Cardiac septum (tissue), 1 donor: ENCODE measurements around the gene AATK. TPM values are rescaled to one million over a fixed set of nuclear protein-coding genes. Genes with fewer than 3 reads are reported as not detected.

Source experiments
- DNase-seq: peaks from one replicate; pipeline ENCODE4 v3.0.0-alpha.2; 2020; ENCODE audit warnings: low spot score
- intact Hi-C: fragments of 100-400 bp; cut with DNase I; formaldehyde crosslinking; loops from one replicate; pipeline ENCODE4 v1.14.0; 2022
- total RNA-seq: library from RNA; stranded (reverse); fragmentation: NEBNext Ultra II Directional; extraction: Animal tissue kit (Norgen Biotek cat#: 25700); gene quantifications from one replicate; pipeline ENCODE4 v1.2.1, GENCODE V29; 2021
- donor health status: DM: no; HTN: no; CAD: no.

Gene AATK
- total RNA-seq, 1 donor from 2014 or later: 9.3 TPM

DNA sequence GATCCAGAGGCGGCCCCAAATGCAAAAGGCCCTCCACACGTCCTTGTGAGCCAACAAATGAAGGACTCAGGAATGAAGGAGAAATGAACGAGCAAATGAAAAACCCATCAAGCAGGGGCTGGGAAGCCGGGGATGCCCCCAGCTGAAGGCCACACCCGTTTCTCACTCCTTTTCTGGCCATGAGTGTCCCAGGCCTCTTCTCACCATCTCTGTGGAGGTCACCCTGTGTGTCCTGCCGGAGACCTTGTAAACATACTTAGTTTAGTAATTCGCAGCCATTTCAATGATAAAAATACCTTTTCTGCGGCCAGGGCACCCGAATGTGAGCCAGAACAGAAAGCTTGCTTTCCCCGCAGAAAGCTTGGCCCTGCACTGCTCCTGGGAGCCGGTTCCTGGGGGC, 21.1 kb upstream of the AATK start:
- DNase-seq: no peak
- intact Hi-C loops: no loop called here

DNA sequence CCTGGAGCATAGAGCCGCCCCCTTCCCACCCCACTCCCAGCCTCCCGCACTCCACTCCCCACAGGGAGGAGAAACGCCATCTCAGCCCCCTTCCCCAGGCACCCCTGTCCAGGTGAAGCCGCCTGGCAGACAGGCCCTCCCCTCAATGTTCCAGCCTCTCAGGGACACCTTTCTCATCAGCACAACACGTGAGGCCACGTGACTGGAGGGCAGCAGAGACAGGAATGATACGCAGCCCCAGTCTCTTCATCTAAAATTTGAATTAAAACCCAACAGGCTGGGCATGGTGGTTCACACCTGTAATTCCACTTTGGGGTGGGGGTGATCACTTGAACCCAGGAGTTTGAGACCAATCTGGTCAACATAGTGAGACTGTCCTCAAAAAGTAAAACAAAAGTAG, 20.2 kb upstream of the AATK start:
- intact Hi-C loops: no loop called here
- DNase-seq: no peak

DNA sequence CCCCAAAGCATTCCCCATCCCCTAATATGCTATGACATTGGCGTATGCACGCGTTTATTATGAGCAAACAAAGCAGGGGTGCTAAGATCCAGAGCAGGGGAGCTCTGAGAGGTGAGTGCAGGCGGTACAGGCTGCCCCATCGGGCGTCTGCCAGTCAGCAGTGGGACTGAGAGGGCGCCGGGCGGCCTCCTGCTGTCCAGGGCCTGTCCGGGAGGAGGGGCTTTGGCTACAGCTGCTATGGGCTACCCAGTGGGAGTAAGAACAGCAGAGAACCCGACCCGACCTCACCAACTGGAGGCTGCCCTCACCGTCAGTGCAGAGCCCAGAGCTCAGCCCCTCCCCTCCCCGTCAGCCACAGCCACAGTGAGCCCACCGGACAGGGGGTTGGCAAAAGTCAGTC, 18.5 kb upstream of the AATK start:
- intact Hi-C loops: no loop called here
- no peak for DNase-seq

DNA sequence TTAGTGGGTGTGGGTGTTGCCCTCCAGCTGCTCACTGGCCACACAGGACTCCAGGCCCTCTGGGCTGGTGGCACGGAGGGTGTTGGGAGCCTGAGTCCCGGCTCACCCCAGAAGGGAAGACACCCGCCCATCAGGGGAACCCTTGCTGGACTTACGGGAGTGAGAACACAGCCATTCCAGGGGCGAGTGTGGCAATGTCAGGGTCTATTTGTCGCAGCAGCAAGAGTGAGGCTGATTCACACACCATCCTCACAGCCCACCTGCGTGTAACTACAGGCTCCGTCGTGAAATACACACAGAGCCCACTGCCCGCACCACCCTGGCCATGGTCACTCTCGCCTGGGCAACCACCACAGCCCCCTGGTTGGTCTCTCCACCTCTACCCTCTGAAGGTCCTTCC, 17.8 kb upstream of the AATK start:
- intact Hi-C loops: no loop called here
- DNase-seq: no peak

DNA sequence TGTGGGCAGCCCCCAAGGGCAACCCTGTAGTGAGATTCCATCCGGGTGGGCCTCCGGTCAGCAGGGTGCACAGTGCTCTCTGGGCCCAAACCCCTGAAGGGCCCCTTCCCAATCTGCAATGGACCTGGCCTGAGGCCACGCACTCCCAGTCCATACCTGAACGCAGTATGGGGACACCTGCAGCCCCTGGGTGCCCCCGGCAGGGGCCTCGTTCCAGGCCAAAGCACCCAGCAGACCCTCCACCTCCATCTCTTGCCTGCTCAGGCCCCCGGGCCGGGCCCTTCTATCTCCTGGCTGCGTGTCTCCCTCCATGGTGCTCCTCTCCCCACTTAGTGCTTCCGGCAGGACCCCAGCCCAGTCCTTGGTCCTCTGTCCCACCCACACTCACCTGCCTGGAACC, 17.3 kb upstream of the AATK start:
- no peak for DNase-seq
- intact Hi-C loops: no loop called here

DNA sequence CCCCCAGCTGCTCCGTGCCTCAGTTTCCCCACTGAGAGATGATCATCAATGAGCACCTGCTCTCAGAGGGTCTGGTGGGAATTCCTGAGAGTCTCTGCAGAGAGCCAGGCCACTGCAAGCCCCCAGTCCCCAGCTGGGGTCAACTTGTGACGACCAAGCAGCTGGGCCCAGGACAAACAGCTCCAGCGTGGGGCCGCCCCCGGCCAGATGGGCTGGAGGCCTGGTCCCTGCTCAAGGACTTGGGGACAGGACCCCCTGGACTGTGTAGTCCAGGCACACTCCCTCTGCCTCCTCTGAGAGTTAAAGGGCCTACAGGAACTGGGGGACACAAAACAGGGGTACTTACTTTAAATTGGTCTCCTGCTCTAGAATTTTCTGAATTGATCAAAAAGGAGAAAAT, 16.6 kb upstream of the AATK start:
- no peak for DNase-seq
- intact Hi-C loops: no loop called here

DNA sequence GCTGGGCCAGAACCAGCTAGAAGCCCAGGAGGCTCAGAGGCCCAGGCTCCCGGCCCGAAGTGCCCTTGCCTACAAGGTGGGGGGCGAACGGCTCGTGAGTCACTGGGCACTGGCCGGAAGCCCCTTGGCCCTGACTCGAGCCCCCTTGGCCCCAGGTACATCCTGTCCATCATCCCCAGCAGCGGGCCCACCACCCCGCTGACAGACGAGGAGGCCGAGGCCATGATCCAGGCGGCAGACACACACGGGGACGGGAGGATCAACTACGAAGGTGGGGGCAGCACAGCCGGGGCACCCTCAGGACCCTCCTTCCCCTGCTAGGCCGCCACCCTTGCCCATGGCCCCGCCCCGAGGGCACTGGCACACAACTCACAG, 15.8 kb upstream of the AATK start:
- intact Hi-C loops: no loop called here
- no peak for DNase-seq

DNA sequence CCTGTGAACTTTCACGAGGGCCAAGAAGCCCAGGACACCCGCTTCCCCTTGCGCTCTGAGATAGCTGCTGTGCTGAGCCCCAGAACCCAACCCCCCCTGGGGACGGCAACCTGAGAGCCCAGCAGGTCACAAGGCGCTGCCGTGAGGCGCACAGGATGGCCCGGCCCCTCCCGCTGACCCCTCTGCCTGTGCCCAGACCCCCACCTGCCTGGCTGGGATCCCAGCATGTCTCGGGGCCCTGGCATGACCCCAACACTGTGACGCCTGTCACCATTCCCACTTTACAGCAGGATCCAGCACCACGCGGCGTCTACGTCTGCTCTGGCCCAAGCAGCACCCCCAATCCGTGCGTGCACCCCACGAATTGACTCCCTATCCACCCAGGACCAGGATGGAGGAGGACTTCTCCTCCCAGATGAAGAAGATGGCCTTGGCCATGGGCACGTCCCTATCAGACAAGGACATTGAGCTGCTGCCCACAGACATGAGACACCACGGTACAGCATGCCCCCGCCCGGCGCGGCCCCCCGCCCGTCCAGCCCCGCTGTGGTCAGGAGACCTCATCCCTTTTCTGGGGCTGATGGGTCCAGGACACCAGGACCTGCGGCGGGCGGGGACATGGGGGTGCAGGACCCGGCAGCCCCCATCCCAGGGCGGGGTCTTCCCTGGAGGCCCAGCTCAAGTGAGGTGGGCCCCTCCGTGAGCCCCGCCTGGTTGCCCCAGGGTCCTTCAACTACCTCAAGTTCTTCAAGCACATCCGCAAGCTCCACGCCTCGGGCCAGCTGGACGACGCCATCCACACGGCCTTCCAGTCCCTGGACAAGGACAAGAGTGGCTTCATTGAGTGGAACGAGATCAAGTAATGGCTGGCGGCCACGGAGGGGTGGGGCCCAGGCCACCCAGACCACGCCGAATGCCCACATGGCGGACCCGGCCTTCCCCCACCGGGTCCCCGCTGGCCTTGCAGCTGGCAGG, 15.1 kb upstream of the AATK start:
- intact Hi-C loops: no loop called here
- DNase-seq: no peak

DNA sequence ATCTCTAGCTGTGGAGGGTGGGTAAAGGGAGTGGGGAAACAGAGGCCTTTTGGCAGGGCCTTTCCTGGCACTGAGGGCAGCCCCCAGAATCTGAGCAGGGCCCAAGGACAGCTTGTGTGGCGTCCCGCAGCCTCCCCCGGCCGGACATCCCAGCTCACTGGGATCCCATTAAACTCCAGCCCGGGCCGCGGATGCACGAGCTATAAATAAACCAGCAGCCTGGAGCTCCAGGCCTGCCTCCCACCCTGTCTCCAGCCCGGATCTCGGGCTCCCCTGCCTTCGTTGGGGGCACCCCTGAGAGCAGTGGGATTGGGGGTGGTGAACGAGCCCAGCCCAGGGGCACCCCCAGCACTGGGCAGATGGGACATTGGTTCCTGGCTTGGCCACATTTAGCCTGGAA, 13.8 kb upstream of the AATK start:
- intact Hi-C loops: no loop called here
- DNase-seq: no peak

DNA sequence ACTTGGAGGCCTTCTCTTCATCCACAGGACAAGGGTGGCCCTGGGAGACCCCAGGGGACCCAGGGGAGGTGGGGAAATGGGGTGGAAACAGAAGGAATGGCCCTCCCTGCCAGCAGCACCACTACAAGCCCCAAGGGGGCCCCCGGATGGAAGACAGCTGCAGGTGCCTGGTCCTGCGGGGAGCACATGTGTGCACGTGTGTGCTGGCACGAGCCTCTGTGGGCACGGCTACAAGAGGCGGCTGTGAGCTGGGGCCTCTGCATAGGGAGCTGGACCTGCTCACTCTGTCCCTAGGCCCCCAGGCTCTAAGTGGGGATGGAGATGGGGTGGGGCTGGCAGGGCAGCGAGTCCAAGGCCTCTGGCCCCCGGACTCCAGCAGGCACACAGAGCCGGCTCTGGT, 13.2 kb upstream of the AATK start:
- intact Hi-C loops: no loop called here
- DNase-seq: no peak

DNA sequence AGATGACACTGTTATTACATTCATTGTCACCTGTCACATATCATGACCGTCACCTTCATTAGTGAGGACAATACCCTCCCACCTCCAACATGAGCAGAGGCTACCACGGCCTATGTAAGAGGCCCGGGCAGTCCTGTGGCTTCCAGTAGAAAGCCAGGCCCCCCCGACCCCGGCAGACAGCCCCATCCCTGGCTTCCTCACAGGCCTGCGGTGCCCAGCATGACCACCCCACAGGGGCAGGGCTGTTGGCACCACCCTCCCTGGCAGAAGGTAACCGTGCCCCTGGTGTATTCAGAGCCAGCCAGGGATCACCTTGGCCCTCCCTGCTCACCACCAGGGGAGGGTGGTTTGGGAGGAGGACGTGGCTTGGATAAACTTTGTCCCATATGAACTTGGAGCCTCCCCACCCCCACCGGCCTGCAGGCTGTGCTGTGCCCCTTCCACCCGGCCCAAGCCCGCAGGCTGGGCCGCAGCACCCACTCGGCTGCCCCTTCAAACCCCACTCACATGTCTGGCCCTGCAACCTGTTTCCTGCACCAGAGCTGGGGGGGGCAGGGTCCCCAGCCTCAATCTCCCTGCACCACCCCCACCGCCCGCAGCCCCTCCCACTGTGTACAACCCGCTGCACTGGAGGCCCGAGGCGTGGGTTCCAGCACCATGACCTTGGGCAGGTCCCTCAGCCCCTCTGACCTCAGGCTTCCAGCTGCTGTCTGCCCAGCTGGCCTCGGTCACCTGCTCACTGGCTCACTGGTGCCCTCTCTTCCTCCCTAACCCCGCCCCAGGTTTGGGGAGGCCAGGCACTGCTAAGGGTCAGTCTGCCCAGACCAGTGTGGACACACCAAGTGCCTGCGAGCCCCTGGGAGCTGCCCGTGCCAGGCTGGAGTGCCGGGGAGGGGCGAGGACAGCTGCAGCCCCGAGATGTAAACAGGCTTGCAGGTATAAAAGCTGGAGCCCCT, 12.4 kb upstream of the AATK start:
- no peak for DNase-seq
- intact Hi-C loops: no loop called here

DNA sequence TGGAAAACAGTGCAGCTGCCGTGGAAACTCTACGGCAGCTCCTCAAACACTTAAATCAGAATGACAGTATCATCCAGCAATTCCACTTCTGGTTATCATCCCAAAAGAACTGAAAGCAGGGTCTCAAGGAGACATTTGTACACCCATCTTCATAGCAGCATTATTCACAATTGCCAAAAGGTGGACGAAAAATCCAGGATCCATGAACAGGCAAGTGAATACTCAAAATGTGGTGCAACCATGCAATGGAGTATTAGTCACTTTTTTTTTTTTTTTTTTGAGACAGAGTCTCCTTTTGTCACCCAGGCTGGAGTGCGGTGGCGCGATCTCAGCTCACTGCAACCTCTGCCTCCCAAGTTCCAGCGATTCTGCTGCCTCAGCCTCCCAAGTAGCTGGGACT, 10.6 kb upstream of the AATK start:
- intact Hi-C loops: no loop called here
- no peak for DNase-seq

DNA sequence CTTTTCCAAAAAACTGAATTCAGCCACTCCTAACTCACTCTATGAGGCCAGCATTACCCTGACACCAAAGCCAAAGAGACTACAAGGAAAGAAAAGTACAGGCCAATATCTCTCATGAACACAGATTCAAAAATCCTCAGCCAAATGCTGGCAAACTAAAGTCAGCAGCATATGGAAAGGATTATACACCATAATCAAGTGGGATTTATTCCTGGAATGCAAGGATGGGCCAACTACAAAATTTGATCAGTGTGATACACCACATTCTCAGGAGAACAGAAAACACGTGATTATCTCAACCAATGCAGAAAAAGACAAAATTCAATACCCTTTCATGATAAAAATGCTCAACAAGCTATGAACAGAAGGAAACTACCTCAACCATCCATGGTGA, 7.7 kb upstream of the AATK start:
- no peak for DNase-seq
- intact Hi-C loops: no loop called here

DNA sequence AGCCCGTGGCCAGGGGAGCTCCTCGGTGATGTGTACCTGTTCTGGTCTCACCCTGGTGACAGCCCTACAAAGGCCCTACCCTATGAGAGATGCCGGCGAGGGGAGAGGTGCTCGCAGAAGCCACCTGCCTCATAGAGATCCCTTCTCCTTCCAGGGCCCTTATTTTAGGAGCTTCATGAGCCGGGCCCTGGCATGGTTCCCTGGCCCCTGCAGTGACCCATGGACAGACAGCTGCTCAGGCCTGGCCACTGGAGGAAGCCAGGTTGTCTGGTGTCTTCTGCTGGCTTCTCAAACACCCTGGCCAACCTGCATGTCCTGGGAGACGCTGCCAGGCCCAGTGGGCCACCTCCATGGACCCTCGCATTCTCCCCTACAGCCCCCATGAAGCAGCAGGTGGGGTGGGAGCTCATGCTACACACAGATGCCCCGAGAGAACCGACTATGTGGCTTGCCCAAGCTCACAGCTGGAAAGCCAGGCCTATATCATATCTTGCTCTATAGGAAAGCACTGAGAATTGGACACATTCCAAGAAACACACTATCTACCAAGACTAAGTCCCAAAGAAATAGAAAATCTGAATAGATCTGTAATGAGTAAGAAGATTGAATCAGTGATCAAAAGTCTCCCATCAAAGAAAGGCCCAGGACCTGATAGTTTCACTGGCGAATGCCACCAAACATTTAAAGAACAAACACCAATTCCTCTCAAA, 7.2 kb upstream of the AATK start:
- no peak for DNase-seq

DNA sequence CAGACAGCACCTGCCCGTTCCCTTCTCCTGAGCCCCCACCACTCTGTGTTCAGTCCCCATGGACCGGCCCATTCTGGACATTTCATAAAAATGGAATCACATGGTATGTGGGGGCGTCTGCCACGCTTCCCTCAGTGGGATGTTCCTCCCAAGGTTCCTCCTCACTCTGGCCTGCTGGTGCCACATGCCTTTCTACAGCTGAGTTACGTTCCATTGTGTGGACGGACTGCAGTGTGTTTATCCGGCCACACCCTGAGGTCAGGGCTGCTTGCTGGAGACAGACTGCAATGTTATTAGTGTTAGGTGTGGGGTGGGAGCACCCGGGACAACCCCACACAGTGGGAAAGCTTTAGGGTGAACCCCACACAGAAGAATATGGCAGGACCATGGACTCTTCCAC, 5.9 kb upstream of the AATK start:
- no peak for DNase-seq

More for the DNA sequence above, 7.2 kb upstream of the AATK start:
- intact Hi-C loops: no loop called here

DNA sequence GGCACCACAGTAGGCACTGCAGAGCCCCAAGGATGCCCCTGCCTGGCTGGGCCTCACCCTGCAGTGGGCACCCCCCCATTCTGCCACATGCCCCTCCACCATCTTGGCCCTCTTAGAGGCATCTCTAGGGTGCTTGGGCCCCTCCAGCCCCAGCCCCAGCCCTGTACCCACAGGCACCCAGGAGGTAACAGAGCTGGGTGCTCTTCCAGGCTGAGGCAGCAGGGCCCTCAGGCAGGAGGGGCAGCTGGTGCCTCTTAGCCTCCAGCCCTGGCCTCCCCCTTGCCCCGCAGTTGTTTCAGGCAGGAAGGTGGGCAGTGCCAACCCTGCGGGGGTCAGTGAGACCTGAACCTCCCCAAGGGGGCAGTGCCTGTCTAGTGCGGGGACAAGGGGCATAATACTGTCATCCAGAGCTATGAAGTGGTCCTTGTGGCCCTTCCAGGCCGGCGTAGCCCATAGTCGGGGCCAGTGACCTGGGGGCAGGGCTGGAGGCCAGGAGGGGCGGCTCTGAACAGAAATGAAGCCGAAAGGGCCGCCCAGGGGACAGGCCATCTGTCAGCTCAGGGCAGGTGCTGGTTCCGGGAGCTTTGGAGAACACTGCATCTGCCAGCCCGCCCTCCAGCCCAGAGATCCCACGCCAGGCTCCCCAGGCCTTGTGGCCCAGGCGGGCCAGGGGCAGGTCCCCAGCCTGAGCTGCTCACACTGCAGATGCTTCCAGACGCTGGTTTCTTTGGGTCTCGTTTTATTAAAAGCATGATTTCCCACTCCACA, 4.9 kb upstream of the AATK start:
- intact Hi-C loops: no loop called here

More for the DNA sequence above, 5.9 kb upstream of the AATK start:
- intact Hi-C loops: no loop called here

DNA sequence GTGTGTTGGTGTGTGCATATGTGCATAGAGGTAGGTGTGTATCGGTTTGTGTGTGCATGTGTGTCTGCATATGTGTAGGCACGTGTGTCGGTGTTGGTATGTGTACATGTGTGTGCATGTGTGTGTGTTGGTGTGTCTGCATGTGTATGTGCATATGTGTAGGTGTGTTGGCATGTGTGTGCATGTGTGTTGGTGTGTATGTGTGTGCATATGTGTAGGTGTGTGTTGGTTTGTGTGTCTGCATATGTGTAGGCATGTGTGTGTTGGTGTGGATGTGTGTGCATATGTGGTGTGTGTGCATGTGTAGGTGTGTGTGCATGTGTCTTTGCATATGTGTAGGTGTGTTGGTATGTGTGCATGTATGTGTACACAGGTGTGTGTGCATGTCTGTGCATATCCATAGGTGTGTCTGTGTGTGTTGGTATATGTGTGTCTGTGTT, 3.9 kb upstream of the AATK start:
- no peak for DNase-seq
- intact Hi-C loops: no loop called here

More for the DNA sequence above, 4.9 kb upstream of the AATK start:
- no peak for DNase-seq

DNA sequence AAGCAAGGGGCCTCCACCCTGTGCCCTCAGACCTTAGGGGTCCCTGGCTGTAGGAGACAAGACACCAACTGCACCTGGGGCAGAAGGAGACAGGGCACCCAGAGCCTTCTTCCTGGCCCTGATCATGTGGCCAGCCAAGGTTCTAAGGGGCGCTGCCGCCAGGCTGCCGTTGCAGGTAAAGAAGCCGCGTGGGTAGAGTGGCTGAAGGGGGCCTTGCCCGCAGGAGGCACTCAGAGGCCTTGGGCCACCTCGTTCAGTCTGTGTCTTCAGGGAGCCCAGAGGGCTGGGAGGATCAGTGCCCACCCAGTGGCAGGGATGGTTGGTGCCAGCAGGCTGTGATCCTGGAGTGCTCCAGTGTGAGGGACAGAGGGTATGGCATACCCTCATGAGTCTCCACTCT, 1.6 kb upstream of the AATK start:
- no peak for DNase-seq
- intact Hi-C loops: no loop called here

DNA sequence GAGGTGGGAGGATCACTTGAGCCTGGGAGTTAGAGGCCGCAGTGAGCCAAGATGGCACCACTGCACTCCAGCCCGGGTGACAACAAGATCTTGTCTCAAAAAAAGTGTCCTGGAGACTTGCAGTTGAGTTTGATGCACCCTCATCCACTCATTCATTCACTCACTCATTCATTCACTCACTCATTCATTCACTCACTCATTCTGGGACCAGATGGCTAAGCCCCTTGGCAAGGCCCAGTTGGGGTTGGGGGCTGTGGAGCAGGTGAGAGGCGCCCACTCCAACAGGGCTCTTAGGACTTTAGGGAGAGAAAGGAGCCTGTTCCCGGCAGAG, 1.1 kb upstream of the AATK start:
- DNase-seq: no peak
- intact Hi-C loops: no loop called here
